Nephron progenitor cell (in vitro differentiated cells): Measurements from ENCODE around the gene RELT.

Source experiments
- DNase-seq: peaks from one replicate; pipeline ENCODE4 v3.0.0; 2021
- H3K27ac Mint-ChIP-seq: 2 replicates; pipeline ENCODE4 v1.8.0; 2021; ENCODE audit warnings: mild to moderate bottlenecking, moderate library complexity, mixed read lengths
- H3K27me3 Mint-ChIP-seq: 2 replicates; pipeline ENCODE4 v1.8.0; 2021; ENCODE audit warnings: mild to moderate bottlenecking, low read depth, mixed read lengths; ENCODE audit not compliant: poor library complexity
- H3K36me3 Mint-ChIP-seq: 2 replicates; pipeline ENCODE4 v1.8.0; 2021; ENCODE audit warnings: low read depth, mixed read lengths
- H3K4me1 Mint-ChIP-seq: 2 replicates; pipeline ENCODE4 v1.8.0; 2021; ENCODE audit warnings: mixed read lengths
- H3K4me3 Mint-ChIP-seq: 2 replicates; pipeline ENCODE4 v1.8.0; 2021; ENCODE audit warnings: mild to moderate bottlenecking, moderate library complexity, mixed read lengths
- H3K9me3 Mint-ChIP-seq: 2 replicates; pipeline ENCODE4 v1.8.0; 2021; ENCODE audit warnings: mild to moderate bottlenecking, moderate library complexity, mixed read lengths
- TF ChIP-seq, protein P1 (sequence below): fragments of 200-600 bp; sonication (generic); IDR thresholded peaks from 2 replicates; pipeline ENCODE4 v1.5.0; 2021; ENCODE audit warnings: antibody characterized with exemption

The RELT gene

DNA sequence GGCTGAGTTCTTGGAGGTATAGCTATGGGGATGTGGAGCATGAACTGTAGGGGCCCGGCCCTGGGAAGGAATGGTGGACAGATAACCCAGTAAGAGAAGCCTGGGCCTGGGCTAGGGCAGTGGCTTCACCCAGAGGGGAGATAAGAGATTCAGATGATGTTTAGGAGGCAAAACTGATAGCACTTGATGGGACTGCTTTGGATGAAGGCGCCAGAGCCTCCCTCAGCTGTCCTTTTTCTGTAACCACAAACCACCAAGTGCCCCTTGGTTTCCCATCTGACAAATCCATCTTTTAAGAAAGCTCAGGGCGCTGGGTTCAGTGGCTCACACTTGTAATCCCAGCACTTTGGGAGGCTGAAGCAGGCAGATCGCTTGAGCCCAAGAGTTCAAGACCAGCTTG, 23.4 kb downstream of the RELT start:
- peaks cover 3% of the 10 kb centered on the region for H3K27me3 Mint-ChIP-seq
- no peak for DNase-seq
- H3K36me3 Mint-ChIP-seq: peaks cover 5% of the 10 kb centered on the region
- no peak overlapping the region for H3K4me3 Mint-ChIP-seq
- H3K4me1 Mint-ChIP-seq: peaks cover 17% of the 10 kb centered on the region
- H3K9me3 Mint-ChIP-seq: no peaks in the 10 kb centered on the region
- H3K27ac Mint-ChIP-seq: peak overlapping the region; percentile 34
- TF ChIP-seq, protein P1, sequence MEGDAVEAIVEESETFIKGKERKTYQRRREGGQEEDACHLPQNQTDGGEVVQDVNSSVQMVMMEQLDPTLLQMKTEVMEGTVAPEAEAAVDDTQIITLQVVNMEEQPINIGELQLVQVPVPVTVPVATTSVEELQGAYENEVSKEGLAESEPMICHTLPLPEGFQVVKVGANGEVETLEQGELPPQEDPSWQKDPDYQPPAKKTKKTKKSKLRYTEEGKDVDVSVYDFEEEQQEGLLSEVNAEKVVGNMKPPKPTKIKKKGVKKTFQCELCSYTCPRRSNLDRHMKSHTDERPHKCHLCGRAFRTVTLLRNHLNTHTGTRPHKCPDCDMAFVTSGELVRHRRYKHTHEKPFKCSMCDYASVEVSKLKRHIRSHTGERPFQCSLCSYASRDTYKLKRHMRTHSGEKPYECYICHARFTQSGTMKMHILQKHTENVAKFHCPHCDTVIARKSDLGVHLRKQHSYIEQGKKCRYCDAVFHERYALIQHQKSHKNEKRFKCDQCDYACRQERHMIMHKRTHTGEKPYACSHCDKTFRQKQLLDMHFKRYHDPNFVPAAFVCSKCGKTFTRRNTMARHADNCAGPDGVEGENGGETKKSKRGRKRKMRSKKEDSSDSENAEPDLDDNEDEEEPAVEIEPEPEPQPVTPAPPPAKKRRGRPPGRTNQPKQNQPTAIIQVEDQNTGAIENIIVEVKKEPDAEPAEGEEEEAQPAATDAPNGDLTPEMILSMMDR: no peak

DNA sequence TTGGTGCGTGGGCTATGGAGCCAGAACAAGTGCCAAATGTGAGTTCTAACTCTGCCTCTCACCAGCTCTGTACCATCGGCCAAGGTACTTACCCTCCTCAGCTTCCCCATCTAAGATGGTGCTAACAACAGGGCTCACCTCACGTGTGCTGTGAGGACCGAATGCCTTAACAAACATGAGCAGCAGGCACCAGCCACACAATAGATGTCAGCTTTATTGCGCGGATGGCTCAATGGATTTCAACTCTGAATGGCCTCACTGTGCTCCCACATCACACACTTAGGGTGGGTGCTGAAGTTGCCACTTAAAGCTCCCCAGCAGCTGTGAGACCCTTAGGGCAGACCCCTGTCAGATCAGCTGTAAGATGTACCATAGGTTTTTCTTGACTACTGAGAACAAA, 24.1 kb downstream of the RELT start:
- Mint-ChIP-seq H3K4me1 (peaks cover 17% of the 10 kb centered on the region), H3K27me3 (peaks cover 3% of the 10 kb centered on the region), H3K4me3 (no peak overlapping the region), H3K9me3 (no peaks in the 10 kb centered on the region), H3K27ac (no peak overlapping the region), H3K36me3 (peaks cover 8% of the 10 kb centered on the region)
- TF ChIP-seq, protein P1: no peak
- DNase-seq: no peak

DNA sequence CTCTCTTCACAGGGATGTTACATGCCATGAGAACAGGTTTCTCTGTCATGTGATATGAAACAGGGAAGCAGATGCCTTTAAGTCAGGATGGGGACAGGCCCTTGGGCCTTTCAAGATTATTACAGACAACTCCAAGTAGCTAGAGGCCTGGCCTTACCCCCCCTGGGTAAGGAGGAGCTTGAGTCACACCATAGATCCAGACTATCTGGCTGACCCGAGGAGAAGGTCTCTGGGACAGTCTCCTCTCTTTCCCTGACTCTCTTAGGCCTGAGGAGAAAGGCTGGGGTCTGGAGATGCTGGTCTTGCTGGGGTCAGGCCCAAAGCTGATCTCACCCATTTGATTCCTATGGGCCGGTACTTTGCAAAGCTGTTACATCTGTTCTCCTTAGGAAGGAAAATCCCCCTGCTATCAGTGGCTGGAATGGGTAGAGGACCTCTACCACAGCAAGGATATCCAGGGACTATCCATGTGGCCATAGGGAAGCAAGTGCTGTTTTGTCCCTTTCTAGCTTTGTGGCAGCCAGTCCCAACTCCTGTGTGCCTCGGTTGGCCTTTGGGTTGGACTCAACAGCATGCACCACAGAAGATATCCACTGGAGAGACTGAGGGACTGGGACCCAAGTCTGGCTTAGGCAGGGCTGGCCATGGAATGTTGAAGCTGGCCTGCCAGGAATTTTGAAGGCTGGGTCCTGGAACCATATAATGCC, 25.2 kb downstream of the RELT start:
- Mint-ChIP-seq H3K4me3 (no peak overlapping the region), H3K27ac (no peak overlapping the region), H3K9me3 (no peaks in the 10 kb centered on the region), H3K4me1 (peaks cover 20% of the 10 kb centered on the region), H3K27me3 (peaks cover 3% of the 10 kb centered on the region), H3K36me3 (peaks cover 10% of the 10 kb centered on the region)
- DNase-seq: no peak
- TF ChIP-seq, protein P1: no peak

DNA sequence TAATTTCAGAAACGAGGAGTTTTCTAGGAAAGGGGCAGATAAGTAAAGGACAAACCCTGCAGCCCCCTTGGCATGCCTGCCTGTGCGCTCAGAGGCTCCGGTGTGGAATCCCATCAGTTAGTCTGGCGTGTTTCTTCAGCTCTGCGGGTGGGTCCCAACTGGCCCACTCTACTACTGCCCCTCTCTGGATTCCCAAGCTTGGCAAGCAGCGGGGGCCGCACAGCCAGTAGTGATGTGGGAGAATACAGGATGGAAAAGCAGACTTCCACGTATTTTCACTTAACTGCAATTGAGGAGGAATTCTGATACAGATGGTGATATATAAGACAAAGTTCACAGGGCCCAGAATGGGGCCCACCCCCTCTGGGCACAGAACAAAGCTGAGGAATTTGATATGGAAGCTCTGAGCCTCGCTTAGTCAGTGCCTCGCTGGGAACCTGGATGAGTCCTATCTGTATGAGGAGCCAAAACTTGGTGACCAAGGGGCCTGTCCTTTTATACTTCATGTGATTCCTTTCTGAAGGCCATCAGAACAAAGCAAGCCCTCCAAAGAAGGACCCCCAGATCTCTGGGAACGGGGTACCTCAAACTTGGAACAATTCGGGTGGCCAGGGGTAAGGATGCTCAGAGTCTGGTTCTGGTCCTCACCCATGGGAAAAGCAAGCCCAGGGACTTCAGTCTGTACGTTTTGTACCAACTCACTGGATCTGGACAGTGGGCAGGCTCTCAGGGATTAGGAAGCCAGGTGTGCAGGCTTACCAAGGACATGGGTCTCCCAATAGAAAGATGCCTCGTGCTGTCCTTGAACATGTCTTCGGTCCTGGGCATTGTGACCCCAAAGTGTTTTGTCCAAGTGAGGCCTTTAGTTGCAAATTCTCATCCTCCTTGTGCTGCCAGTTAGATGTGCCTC, 26.0 kb downstream of the RELT start:
- Mint-ChIP-seq H3K36me3 (peaks cover 14% of the 10 kb centered on the region), H3K4me1 (peaks cover 25% of the 10 kb centered on the region), H3K9me3 (no peaks in the 10 kb centered on the region), H3K27me3 (peaks cover 3% of the 10 kb centered on the region), H3K27ac (no peak overlapping the region), H3K4me3 (no peak overlapping the region)
- DNase-seq: no peak
- TF ChIP-seq, protein P1: no peak

DNA sequence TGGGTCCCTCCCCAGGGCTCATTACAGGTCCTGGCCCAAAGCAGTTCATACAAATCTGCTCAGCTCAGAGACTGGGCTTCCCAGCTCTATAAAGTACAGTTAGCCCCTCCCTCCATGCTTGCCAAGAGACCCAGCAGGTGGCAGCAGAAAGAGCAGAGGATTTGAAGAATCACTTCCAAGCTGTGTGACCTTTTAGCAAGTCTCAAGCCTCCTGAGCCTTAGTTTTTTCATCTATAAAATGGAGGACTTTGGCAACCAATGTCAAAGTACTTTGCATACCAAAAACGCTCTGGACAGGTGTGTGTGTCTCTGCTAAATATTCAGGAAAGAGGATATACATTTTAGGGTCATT, 26.6 kb downstream of the RELT start:
- no peak overlapping the region for H3K4me3 Mint-ChIP-seq
- H3K9me3 Mint-ChIP-seq: no peaks in the 10 kb centered on the region
- TF ChIP-seq, protein P1: no peak
- H3K27ac Mint-ChIP-seq: no peak overlapping the region
- DNase-seq: no peak
- H3K27me3 Mint-ChIP-seq: no peaks in the 10 kb centered on the region
- H3K36me3 Mint-ChIP-seq: peaks cover 20% of the 10 kb centered on the region
- H3K4me1 Mint-ChIP-seq: peaks cover 27% of the 10 kb centered on the region
